Measurements from ENCODE around the gene CIAO3.
A peak's percentile ranks its signal among the peaks of the same experiment; 100 is the strongest.
"Not testable (repeated sequence)": the region's sequence is repeated elsewhere in the genome, so short reads cannot be mapped to it uniquely, and the experiment has no call there.

Gene CIAO3

DNA sequence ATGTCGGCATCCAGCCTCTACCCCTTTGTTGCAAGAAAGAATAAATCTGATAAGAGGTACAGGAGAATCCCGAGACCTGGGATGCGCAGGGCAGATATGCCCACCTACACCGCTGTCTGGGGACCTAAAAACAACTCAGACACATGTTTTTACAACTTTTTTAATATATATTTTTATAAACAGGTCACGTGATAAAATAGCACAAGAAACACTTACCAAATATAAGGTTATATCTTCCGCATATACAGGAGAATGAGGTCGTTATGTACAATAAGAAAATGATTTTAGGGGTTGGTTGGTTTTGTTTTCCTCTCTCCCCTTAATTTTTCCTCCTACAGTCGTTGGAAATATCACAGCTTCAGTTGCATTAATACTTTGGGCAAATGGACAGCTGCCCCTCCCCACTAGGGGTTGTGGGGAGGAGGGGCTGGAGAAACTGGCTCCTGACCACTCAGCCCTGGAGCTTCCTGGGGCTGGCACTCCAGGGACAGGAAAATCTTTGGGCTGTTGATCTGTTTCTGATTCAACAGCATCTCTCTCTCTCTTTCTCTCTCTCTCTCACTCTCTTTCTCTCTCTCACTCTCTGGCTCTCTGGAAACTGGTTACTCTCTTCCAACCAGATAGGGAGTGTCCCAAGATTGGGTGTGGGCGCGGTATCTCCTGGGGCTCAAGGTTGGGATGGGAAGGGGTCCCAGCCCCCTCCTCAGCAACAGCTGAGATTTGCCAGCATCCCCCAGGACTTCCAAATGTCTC, 48.3 kb downstream of the CIAO3 start:
- DNase-seq (ENCODE audit: low spot score) = no peak

DNA sequence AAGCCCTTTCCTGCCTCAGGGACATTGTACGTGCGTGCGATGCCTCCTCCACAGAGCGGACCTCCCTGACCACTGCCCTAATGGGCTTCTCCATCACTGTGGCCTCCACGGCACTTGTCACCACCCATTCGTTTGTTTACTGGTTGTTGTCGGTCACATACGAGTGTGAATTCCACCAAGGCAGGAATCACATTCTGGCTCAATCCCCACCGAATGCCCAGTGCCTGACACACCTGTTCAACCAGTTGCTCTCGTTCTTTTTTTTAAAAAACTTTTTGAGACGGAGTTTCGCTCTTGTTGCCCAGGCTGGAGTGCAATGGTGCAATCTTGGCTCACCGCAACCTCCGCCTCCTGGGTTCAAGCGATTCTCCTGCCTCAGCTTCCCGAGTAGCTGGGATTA, 49.6 kb downstream of the CIAO3 start:
- not testable (repeated sequence) for DNase-seq (ENCODE audit: low spot score)

DNA sequence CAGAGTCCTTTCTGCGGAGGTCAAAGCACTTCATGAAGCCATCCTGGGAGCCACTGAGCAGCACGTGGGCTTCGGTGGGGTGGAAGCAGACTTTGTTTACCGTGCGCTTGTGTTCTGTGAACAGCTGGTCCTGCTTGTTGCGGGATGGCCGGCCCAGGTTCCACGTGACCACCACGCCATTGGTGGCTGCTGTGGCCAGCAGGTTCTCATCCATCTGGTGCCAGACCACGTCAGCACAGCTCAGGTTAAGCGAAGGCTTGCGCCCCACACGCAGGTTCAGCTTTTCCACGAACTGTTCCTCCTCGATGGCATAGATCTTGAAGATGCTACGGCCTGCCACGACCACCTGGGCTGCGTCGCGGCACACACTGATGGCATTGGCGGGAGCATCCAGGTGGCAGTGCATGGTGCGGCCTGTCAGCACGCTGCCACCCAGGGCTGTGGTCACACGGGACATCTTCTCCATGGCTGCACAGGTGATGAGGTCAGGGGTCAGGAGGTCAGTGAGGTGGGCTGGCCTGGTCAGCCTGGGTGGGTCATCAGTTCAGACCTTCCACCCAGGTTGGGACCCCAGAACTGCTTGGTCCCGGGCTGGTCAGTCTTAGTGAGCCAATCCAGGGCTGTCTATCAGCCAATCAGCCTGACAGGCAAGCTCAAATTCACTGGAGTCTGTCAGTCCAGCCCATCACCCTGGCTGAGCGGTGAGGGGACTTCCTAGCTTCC, 51.5 kb downstream of the CIAO3 start:
- no peak for DNase-seq (ENCODE audit: low spot score)

DNA sequence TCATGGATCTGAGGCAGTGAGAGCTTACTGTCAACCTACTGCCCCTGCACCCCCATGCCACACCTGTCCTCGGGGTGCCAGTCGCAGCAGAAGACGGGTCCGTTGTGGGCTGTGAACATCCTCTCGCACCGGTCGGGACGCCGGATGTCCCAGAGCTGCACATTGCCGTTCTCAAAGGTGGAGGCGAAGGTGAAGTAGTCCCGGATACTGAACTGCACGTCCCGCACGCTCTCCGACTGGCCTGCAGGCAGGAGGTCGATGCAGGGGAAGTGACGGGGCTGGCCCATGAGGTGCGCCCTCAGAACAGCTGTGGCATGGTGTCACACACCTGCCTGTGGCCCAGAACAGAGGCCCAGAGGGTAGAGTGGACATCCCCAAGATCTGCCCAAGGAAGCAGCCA, 53.3 kb downstream of the CIAO3 start:
- no peak for DNase-seq (ENCODE audit: low spot score)

DNA sequence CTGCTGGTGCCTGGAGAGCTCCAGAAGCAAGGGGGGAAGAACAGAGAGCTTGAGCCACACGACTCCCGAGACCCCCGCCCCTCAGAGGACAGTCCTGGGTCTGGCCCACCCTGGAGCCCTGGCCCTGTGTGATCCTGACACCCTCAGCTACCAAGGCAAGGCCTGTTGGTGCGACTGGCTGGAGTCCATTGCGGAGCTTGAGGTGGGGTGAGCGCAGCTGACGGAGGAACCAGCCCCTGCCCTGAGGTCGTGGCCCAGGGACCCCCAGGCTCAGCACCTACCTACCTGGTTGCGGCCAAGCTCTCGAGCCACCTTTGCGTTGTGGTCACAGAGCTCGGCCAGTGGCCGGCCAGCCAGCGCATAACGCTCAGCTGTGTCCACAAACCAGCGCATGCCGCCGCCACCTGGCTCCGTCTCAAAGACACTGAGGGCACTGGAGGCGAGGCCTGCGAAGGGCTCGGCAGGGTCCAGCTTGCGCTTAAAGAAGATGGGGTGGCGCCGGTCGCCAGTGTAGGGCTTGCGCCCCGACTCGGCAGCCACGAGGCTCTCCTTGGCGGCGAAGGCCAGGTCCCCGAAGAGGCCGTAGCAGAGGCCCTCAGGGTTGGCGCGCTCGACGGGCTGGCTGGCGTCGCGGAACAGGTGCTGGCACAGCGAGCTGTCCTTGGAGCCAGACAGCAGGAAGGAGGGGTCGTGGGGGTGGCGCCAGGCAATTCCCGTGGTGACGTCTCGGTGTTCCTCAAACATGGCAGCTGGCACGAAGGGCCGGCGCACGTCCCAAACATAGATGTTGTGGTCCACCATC, 54.1 kb downstream of the CIAO3 start:
- no peak for DNase-seq (ENCODE audit: low spot score)

DNA sequence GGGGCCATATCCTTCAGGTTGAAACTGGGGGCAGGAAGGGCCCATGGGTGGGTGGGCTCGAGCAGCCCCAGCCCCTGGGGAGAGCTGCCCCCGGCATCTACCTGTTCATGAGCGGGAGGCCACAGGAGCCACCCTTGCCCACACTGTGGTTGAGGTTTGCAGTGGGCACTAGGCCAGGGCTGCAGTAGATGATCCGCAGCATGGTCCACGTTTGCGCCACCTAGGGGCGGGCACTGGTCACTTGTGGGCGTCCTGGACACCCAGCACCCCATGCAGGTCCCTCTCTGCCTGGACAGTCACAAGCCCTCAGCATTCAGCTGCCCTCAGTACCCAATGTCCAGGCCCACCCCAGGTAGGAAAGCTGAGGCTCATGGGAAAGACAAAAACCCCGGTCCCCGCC, 54.8 kb downstream of the CIAO3 start:
- no peak for DNase-seq (ENCODE audit: low spot score)

DNA sequence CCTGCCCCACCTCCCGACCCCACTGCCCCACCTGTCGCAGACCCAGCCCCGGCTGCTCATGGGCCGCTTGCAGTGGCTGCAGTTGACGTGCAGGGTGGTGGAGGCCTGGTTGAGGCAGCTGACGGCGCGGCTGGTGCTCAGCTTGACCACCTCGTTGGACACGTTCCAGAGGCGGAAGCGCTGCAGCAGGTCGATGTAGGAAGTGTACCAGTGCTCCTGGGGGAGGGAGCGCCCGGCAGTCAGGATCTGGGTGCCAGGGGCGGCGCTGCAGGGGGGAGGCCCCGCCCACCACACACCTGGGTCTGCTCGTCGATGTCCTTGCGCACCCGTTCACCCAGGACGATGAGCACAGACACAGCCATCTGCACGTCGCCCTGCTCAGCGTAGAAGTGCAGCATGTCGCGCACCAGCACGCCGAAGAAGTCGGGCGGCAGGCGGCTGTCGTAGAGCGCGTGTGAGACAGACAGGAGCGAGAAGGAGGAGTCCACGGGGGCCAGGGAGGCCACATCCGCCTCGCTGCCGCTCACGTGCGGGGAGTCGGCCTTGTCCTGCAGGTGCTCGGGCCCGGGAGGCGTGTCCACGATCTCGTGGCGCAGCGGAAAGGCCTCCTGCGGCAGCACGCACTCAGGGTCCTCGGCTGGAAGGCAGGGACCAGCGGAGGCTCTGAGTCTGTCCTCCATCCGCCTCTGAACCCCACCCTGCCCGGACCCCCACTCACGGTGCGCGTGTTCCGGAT, 55.7 kb downstream of the CIAO3 start:
- no peak for DNase-seq (ENCODE audit: low spot score)

DNA sequence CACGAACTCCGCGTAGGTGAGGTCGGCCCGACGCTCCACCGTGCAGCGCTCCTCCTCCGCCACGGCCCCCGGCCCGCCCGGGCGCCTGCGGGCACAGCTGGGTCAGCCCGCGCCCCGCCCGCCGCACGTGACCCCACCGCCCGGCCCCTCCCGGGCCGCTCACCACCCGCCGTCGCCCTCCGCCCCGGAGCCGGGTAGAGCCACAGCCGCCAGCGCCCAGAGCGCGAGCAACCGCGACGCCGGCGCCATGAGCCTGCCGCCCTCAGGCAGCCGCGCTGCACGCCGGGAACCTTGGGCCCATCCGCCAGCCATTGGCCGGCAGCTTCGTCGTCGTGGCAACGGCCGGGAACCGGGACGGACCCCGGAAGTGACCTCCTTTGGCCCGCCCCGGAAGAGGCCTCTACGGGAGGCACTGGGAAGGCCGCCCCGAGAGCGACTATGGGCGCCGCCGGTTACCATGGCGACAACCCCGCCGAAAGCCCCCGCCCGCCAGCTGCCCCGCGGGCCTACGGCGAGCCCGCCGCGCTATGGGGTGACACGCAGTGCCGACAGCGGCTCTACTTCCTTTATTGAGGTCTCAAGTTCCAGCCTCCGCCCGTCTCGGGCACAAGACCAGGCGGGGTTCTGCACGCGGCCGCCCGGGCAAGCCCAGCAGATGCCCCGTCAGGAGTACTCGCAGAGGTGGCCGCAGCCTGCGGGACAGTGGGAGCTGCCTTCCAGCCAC, 56.6 kb downstream of the CIAO3 start, which contains the start of gene JMJD8:
JMJD8 (minus strand) TSS at position 264 of the 724 bp plus-strand sequence; CDS start at position 249, 15 bp downstream.
- DNase-seq (ENCODE audit: low spot score) = peak; percentile 84

DNA sequence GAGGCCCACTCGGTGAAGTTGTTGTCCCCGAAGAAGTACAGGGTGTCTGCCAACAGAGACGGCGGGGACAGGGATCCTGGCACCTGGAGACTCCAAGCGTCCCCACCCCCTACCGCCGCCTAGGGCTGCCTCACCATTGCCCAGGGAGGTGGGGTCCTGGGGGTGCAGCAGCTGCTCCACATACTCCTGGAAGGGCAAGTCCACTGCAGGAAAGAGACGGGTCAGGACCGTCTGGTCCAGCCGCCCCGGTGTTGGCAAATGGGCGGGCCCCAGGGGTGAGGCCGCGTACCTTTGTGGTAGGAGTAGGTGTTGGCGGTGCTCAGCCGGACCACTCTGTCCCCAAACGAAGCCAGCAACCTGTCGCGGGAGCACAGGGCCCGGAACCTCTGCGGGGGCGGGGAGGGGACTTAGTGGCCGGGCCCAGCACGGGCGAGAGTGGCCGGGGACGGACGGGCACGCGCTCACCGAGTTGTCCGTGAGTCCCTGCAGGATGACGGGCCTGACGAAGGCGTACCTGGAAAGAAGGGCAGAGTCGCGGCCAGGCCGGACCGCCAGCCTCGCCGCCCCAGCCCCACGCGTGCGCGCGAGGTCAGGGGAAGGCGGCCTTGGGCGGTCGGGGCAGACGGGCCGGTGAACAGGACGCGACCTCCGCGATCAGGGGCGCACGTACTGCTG, 57.3 kb downstream of the CIAO3 start:
- no peak for DNase-seq (ENCODE audit: low spot score)

DNA sequence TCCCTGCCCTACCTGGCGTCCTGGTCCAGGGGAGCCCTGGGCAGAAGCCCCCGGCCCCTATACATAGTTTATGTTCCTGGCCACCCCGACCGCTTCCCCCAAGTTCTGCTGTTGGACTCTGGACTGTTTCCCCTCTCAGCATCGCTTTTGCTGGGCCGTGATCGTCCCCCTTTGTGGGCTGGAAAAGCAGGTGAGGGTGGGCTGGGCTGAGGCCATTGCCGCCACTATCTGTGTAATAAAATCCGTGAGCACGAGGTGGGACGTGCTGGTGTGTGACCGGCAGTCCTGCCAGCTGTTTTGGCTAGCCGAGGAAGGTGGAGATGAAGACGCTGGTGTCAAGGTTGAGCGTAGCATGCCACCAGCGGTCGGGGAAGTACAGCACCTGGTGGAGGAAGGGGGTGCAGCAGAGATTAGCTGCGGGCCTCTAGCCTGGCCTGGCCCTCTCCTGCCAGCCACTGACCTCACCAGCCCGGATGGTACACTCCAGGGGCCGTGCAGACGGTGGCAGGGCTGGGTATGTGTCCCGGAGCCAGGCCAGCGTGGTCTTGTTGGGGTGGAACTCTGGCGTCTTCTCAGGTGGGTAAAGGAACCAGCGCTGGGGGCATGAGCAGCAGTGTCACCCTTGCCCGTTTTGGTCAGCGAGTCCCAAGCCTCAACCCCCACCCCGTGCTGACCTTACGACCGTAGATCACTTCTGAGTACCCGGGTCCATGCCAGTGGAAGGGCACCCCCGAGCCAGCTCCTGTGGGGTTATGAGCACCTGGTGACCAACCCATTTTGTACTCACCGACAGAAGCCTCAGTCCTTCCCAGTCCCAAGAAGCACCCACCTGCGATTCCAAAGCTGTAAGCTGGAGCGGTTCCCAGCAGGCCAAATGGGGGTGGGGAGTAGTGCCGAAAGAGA, 58.1 kb downstream of the CIAO3 start:
- no peak for DNase-seq (ENCODE audit: low spot score)

DNA sequence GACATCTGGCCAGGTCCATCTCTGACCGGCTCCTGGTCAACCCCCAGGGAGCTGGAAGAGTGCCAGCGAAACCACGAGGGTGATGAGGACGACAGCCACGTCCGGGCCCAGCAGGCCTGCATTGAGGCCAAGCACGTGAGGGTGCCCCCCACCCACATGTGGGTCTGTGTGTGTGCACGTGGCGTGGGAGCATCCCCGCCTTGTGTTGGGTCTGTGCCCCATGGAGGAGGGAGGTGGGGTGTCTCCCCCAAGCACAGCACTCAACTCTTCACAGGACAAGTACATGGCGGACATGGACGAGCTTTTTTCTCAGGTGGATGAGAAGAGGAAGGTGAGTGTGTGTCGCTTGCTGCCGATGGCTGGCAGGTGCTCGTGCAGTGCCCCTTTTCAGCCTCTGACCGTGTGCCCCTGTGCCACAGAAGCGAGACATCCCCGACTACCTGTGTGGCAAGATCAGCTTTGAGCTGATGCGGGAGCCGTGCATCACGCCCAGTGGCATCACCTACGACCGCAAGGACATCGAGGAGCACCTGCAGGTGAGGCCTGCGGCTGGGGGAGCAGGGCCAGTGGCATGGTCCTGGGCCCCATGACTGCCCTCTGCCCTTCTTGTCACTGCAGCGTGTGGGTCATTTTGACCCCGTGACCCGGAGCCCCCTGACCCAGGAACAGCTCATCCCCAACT, 58.9 kb downstream of the CIAO3 start:
- no peak for DNase-seq (ENCODE audit: low spot score)

DNA sequence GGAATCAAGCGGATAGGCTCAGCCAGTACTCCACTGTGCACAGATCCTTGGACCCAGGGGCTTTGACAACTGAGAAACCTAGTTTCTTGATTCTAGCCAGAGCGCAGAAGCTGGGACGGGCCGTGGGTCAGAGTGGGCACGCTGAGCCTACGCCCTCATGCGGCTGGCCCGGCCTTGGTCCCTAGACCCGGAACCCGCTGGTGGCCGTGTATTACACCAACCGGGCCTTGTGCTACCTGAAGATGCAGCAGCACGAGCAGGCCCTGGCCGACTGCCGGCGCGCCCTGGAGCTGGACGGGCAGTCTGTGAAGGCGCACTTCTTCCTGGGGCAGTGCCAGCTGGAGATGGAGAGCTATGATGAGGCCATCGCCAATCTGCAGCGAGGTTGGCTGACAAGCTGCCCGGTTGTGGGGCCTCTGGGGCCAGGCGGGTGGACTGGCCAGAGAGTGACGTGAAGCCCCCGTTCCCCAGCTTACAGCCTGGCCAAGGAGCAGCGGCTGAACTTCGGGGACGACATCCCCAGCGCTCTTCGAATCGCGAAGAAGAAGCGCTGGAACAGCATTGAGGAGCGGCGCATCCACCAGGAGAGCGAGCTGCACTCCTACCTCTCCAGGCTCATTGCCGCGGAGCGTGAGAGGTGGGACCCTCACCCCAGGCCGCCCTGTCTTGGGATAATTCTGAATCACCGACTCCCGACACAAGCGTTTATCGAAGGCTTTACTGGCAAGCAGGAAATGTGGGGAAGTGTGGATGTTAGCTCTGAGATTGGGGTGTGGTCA, 59.6 kb downstream of the CIAO3 start:
- DNase-seq (ENCODE audit: low spot score) = no peak

DNA sequence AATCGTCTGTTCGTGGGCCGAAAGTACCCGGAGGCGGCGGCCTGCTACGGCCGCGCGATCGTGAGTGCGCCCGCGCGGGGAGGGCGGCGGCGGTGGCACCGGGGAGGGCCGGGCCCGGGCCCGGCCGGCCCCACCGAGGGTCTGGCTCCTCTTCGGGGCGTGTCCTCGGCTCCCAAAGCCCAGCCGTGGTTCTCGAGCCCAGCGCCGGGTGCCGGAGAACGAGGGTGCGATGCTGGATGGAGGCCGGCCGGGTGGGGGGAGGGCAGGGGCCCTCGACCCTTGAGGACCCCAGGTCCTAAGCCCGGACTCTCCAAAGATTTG, 60.2 kb downstream of the CIAO3 start:
- DNase-seq (ENCODE audit: low spot score) = no peak

DNA sequence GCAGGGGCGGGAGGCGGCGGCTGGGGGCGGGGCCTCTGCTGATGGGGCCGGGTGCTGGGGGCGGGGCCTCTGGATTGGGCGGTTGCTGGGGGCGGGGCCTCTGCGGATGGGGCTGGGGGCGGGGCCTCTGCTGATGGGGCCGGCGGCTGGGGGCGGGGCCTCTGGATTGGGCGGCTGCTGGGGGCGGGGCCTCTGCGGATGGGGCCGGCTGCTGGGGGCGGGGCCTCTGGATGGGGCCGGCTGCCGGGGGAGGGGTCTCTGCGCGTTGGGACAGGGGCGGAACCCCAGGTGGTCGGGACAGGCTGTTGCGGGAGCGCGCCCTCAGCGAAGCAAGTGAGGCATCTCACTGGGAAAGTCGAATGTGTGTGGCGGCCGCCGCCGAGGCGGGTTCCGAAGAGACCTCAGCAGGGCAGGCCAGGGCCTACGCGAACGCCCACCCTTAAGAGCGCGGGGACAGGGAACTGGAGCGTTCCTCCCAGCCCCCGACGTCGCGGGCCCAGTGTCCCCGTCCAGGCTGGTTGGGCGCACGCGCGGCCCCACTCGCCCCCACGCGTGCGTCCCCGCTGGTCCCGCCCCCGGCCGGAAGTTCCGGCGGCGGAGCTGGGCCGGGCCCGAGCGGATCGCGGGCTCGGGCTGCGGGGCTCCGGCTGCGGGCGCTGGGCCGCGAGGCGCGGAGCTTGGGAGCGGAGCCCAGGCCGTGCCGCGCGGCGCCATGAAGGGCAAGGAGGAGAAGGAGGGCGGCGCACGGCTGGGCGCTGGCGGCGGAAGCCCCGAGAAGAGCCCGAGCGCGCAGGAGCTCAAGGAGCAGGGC, 60.8 kb downstream of the CIAO3 start, which contains the start of gene STUB1:
STUB1 (plus strand) TSS at position 597 of the 811 bp plus-strand sequence; CDS start at position 713, 116 bp downstream.
- DNase-seq (ENCODE audit: low spot score) = peak; percentile 72

Measured in cerebellar cortex (tissue), 1 donor.